GM19452 (cell line): ENCODE results near the gene SLC12A4.
"Not testable (repeated sequence)": the region's sequence is repeated elsewhere in the genome, so short reads cannot be mapped to it uniquely, and the experiment has no call there.

Experiments
- ATAC-seq: cut with Tn5 transposase; IDR thresholded peaks from one replicate; pipeline ENCODE4 v1.9.1; 2021; ENCODE audit not compliant: unreplicated experiment

Gene SLC12A4

GRCh38 chr16:67928561-67929364, 39.7 kb downstream of the SLC12A4 start:
- no peak for ATAC-seq

GRCh38 chr16:67928147-67928546, 40.3 kb downstream of the SLC12A4 start:
- no peak for ATAC-seq

GRCh38 chr16:67927131-67927941, 41.1 kb downstream of the SLC12A4 start:
- no peak for ATAC-seq

- no peak for ATAC-seq
These were observed 42.2 kb downstream of the SLC12A4 start for GRCh38 chr16:67926181-67926750.

- ATAC-seq: no peak
These were observed 44.1 kb downstream of the SLC12A4 start for GRCh38 chr16:67924140-67924906.

- ATAC-seq: no peak
These were observed 44.9 kb downstream of the SLC12A4 start for GRCh38 chr16:67923414-67924116.

- ATAC-seq: no peak
These were observed 45.7 kb downstream of the SLC12A4 start for GRCh38 chr16:67922740-67923139.

- no peak for ATAC-seq
These were observed 46.2 kb downstream of the SLC12A4 start for GRCh38 chr16:67922221-67922620.

GRCh38 chr16:67919622-67920221, 48.7 kb downstream of the SLC12A4 start:
- ATAC-seq: no peak

GRCh38 chr16:67917852-67918236, 50.6 kb downstream of the SLC12A4 start:
- ATAC-seq: no peak

- ATAC-seq: no peak
These were observed 51.1 kb downstream of the SLC12A4 start for GRCh38 chr16:67917140-67917851.

GRCh38 chr16:67915831-67916723, 52.4 kb downstream of the SLC12A4 start:
- ATAC-seq: no peak

GRCh38 chr16:67915496-67915769, 53.0 kb downstream of the SLC12A4 start:
- ATAC-seq: not testable (repeated sequence)

- no peak for ATAC-seq
These were observed 53.5 kb downstream of the SLC12A4 start for GRCh38 chr16:67914758-67915495.

- peak; percentile 64 for ATAC-seq
These were observed 58.3 kb downstream of the SLC12A4 start for GRCh38 chr16:67910158-67910557.

- ATAC-seq: no peak
These were observed 59.2 kb downstream of the SLC12A4 start for GRCh38 chr16:67909056-67909742.

GRCh38 chr16:67907397-67908180, 60.8 kb downstream of the SLC12A4 start:
- no peak for ATAC-seq
